H9 (cell line): ENCODE results near the gene HEYL. TPM values are rescaled to one million over a fixed set of nuclear protein-coding genes. Genes with fewer than 3 reads are reported as not detected.

ENCODE experiments used
- DNase-seq: peaks from one replicate; pipeline ENCODE4 v3.0.0-alpha.2; 2017
- H2AFZ ChIP-seq: one replicate; pipeline ENCODE4 v1.6.1; 2013; ENCODE audit warnings: mild to moderate bottlenecking, low read length, control low read depth, moderate library complexity
- H2AK5ac ChIP-seq: 2 replicates; pipeline ENCODE4 v1.6.1; 2013; ENCODE audit warnings: low read length, control low read depth, mixed read lengths; ENCODE audit not compliant: insufficient read length
- H2BK120ac ChIP-seq: one replicate; pipeline ENCODE4 v1.6.1; 2013; ENCODE audit warnings: low read depth, mild to moderate bottlenecking, low read length, control low read depth, inconsistent platforms; ENCODE audit not compliant: poor library complexity, severe bottlenecking
- H2BK12ac ChIP-seq: 2 replicates; pipeline ENCODE4 v1.6.1; 2013; ENCODE audit warnings: low read length, control low read depth, mixed read lengths, low read depth; ENCODE audit not compliant: insufficient read length
- H2BK15ac ChIP-seq: 2 replicates; pipeline ENCODE4 v1.6.1; 2013; ENCODE audit warnings: low read depth, low read length, control low read depth
- H2BK20ac ChIP-seq: one replicate; pipeline ENCODE4 v1.6.1; 2013; ENCODE audit warnings: low read depth, mild to moderate bottlenecking, low read length, control low read depth, inconsistent platforms; ENCODE audit not compliant: poor library complexity, severe bottlenecking
- H2BK5ac ChIP-seq: 2 replicates; pipeline ENCODE4 v1.6.1; 2013; ENCODE audit warnings: low read length, control low read depth, mixed read lengths; ENCODE audit not compliant: insufficient read length
- H3K14ac ChIP-seq: 2 replicates; pipeline ENCODE4 v1.6.1; 2013; ENCODE audit warnings: low read length, control low read depth; ENCODE audit not compliant: insufficient read depth
- H3K18ac ChIP-seq: 2 replicates; pipeline ENCODE4 v1.6.1; 2013; ENCODE audit warnings: low read depth, mild to moderate bottlenecking, mixed read lengths, low read length, control low read depth; ENCODE audit not compliant: insufficient read length
- H3K23ac ChIP-seq: 2 replicates; pipeline ENCODE4 v1.6.1; 2013; ENCODE audit warnings: low read length, control low read depth, mixed read lengths, low read depth; ENCODE audit not compliant: insufficient read length
- H3K23me2 ChIP-seq: 2 replicates; pipeline ENCODE4 v1.6.1; 2013; ENCODE audit warnings: low read depth, mild to moderate bottlenecking, mixed read lengths, low read length, control low read depth; ENCODE audit not compliant: insufficient read length, poor library complexity, severe bottlenecking
- H3K27ac ChIP-seq: 2 replicates; pipeline ENCODE4 v1.5.1; 2013; ENCODE audit warnings: low read length, control low read depth, mixed read lengths, low read depth; ENCODE audit not compliant: insufficient read length
- H3K27me3 ChIP-seq: 2 replicates; pipeline ENCODE4 v1.6.1; 2013; ENCODE audit warnings: low read length, control low read depth, inconsistent platforms; ENCODE audit not compliant: insufficient read depth
- H3K4ac ChIP-seq: 2 replicates; pipeline ENCODE4 v1.6.1; 2013; ENCODE audit warnings: low read depth, mild to moderate bottlenecking, control low read depth, inconsistent platforms, low read length, moderate library complexity
- H3K4me1 ChIP-seq: 2 replicates; pipeline ENCODE4 v1.6.1; 2013; ENCODE audit warnings: low read length, control low read depth, inconsistent platforms; ENCODE audit not compliant: insufficient read depth
- H3K4me2 ChIP-seq: 2 replicates; pipeline ENCODE4 v1.6.1; 2013; ENCODE audit warnings: low read length, control low read depth, mixed read lengths; ENCODE audit not compliant: insufficient read length, insufficient read depth
- H3K56ac ChIP-seq: 2 replicates; pipeline ENCODE4 v1.6.1; 2013; ENCODE audit warnings: low read depth, mild to moderate bottlenecking, mixed read lengths, low read length, control low read depth; ENCODE audit not compliant: insufficient read length
- H3K79me1 ChIP-seq: 2 replicates; pipeline ENCODE4 v1.6.1; 2013; ENCODE audit warnings: low read depth, mild to moderate bottlenecking, moderate library complexity, low read length, control low read depth, inconsistent platforms; ENCODE audit not compliant: insufficient read depth, poor library complexity, severe bottlenecking
- H3K79me2 ChIP-seq: 2 replicates; pipeline ENCODE4 v1.6.1; 2013; ENCODE audit warnings: low read length, control low read depth, inconsistent platforms; ENCODE audit not compliant: insufficient read depth
- H3K9ac ChIP-seq: 2 replicates; pipeline ENCODE4 v1.6.1; 2013; ENCODE audit warnings: low read length, control low read depth, mixed read lengths; ENCODE audit not compliant: insufficient read length; ENCODE audit errors: extremely low read depth
- H3K9me3 ChIP-seq: one replicate; pipeline ENCODE4 v1.6.1; 2013; ENCODE audit warnings: low read depth, low read length, inconsistent platforms; ENCODE audit not compliant: control insufficient read depth
- H3T11ph ChIP-seq: one replicate; pipeline ENCODE4 v1.6.1; 2013; ENCODE audit warnings: mild to moderate bottlenecking, low read length, control low read depth, inconsistent platforms
- H4K20me1 ChIP-seq: one replicate; pipeline ENCODE4 v1.6.1; 2013; ENCODE audit not compliant: control insufficient read depth, insufficient read length, insufficient read depth
- H4K5ac ChIP-seq: 2 replicates; pipeline ENCODE4 v1.6.1; 2013; ENCODE audit warnings: low read depth, mild to moderate bottlenecking, mixed read lengths, low read length, control low read depth; ENCODE audit not compliant: insufficient read length
- H4K8ac ChIP-seq: replicated peaks from 2 replicates; pipeline ENCODE4 v1.6.1; 2013; ENCODE audit warnings: low read length, control low read depth, mixed read lengths, low read depth; ENCODE audit not compliant: insufficient read length
- H4K91ac ChIP-seq: 2 replicates; pipeline ENCODE4 v1.6.1; 2013; ENCODE audit warnings: low read depth, mild to moderate bottlenecking, moderate library complexity, mixed read lengths, low read length, control low read depth; ENCODE audit not compliant: insufficient read length
- H3K27ac Mint-ChIP-seq, 3 experiments: 2 replicates in 2 of 3; 3 replicates in 1 of 3; pipeline ENCODE4 v1.8.0; 2020 to 2021; ENCODE audit warnings: mixed read lengths in 3 of 3, mild to moderate bottlenecking in 1 of 3, moderate library complexity in 1 of 3
- H3K27me3 Mint-ChIP-seq: 2 replicates; pipeline ENCODE4 v1.8.0; 2021; ENCODE audit warnings: low read depth, mild to moderate bottlenecking, moderate library complexity, mixed read lengths
- H3K36me3 Mint-ChIP-seq, 3 experiments: 2 replicates in 2 of 3; 3 replicates in 1 of 3; pipeline ENCODE4 v1.8.0; 2020 to 2021; ENCODE audit warnings: low read depth in 3 of 3, mixed read lengths in 3 of 3; ENCODE audit not compliant: insufficient read depth in 1 of 3
- H3K4me1 Mint-ChIP-seq, 2 experiments: 2 replicates each; pipeline ENCODE4 v1.8.0; 2020; ENCODE audit warnings: mixed read lengths in 2 of 2
- H3K4me3 Mint-ChIP-seq, 2 experiments: 2 replicates in 1 of 2; 3 replicates in 1 of 2; pipeline ENCODE4 v1.8.0; 2020 to 2021; ENCODE audit warnings: mild to moderate bottlenecking in 2 of 2, mixed read lengths in 2 of 2, moderate library complexity in 1 of 2
- H3K9me3 Mint-ChIP-seq, 2 experiments: 2 replicates in 1 of 2; 3 replicates in 1 of 2; pipeline ENCODE4 v1.8.0; 2020; ENCODE audit warnings: mild to moderate bottlenecking in 2 of 2, mixed read lengths in 2 of 2, moderate library complexity in 1 of 2
- WGBS: extraction: QIAGEN DNeasy Blood & Tissue Kit; methylation state at CpG from one replicate; pipeline ENCODE4 v1.1.7; 2013; ENCODE audit warnings: missing lambda C conversion rate, low lambda C conversion rate, mixed read lengths; ENCODE audit not compliant: insufficient read length; ENCODE audit errors: extremely low coverage; 5-methylcytosine and 5-hydroxymethylcytosine counted together
- total RNA-seq: library from RNA; stranded (reverse); gene quantifications from 2 replicates; pipeline ENCODE4 v1.2.1, GENCODE V29; 2021
- TF ChIP-seq, protein P1 (sequence below): fragments of 200-600 bp; sonication (generic); conservative IDR thresholded peaks from 3 replicates; pipeline ENCODE4 v1.8.0; 2021; ENCODE audit warnings: antibody characterized with exemption, mild to moderate bottlenecking

Gene HEYL
- total RNA-seq, 1 experiment from 2014 or later = 1.9 TPM

DNA sequence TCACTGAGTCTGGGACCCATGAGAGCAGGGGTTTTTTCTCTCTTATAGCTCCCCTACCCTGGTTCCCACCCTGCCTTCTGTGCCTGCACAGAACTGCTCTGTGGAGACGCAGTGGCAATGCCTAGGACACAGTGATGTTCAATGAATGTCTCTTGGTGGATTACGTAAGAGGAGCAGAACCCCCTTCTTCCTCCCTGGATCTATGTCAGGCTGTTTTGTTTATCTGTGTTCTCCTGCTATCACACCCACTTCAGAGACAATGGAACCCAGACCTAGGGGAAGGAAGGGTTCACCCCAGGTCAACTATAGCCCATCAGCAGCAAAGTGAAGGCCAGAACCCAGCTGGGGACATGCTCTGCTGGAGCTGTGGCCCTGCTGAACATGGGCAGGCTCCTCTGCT lies 49.8 kb upstream of the HEYL start:
- H3K27ac Mint-ChIP-seq = no peak overlapping the region
- H3K23ac ChIP-seq = no peak overlapping the region
- H3K9me3 Mint-ChIP-seq = peaks cover 0 to 2% of the 10 kb centered on the region in 2 experiments; a peak in 1 of 5 replicates
- WGBS = no CpG with 5 or more reads among the region's 2 CpGs
- no peak overlapping the region for H3K4ac ChIP-seq
- no peak overlapping the region for H3K18ac ChIP-seq
- no peak overlapping the region for H3T11ph ChIP-seq
- no peak overlapping the region for H3K56ac ChIP-seq
- no peak for DNase-seq
- no peak overlapping the region for H3K4me2 ChIP-seq
- H2AK5ac ChIP-seq = no peak overlapping the region
- no peak overlapping the region for H3K4me3 Mint-ChIP-seq
- H3K27me3 Mint-ChIP-seq = peaks cover 100% of the 10 kb centered on the region
- H3K27me3 ChIP-seq = peaks cover 87% of the 10 kb centered on the region
- peaks cover 0 to 9% of the 10 kb centered on the region in 2 experiments; a peak in 3 of 4 replicates for H3K4me1 Mint-ChIP-seq
- no peak overlapping the region for H4K8ac ChIP-seq
- no peaks in the 10 kb centered on the region for H3K9me3 ChIP-seq
- H2BK12ac ChIP-seq = no peak overlapping the region
- no peak overlapping the region for H3K14ac ChIP-seq
- H4K5ac ChIP-seq = no peak overlapping the region
- no peak overlapping the region for H2BK15ac ChIP-seq
- H3K27ac ChIP-seq = no peak overlapping the region
- H3K36me3 Mint-ChIP-seq = no peaks in the 10 kb centered on the region
- TF ChIP-seq, protein P1, sequence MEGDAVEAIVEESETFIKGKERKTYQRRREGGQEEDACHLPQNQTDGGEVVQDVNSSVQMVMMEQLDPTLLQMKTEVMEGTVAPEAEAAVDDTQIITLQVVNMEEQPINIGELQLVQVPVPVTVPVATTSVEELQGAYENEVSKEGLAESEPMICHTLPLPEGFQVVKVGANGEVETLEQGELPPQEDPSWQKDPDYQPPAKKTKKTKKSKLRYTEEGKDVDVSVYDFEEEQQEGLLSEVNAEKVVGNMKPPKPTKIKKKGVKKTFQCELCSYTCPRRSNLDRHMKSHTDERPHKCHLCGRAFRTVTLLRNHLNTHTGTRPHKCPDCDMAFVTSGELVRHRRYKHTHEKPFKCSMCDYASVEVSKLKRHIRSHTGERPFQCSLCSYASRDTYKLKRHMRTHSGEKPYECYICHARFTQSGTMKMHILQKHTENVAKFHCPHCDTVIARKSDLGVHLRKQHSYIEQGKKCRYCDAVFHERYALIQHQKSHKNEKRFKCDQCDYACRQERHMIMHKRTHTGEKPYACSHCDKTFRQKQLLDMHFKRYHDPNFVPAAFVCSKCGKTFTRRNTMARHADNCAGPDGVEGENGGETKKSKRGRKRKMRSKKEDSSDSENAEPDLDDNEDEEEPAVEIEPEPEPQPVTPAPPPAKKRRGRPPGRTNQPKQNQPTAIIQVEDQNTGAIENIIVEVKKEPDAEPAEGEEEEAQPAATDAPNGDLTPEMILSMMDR = no peak
- no peaks in the 10 kb centered on the region for H3K4me1 ChIP-seq
- H3K9ac ChIP-seq = no peak overlapping the region
- no peaks in the 10 kb centered on the region for H3K79me1 ChIP-seq
- no peak overlapping the region for H2AFZ ChIP-seq
- peaks cover 12% of the 10 kb centered on the region for H3K23me2 ChIP-seq
- no peaks in the 10 kb centered on the region for H3K79me2 ChIP-seq
- H4K20me1 ChIP-seq = no peaks in the 10 kb centered on the region
- no peak overlapping the region for H2BK20ac ChIP-seq
- no peak overlapping the region for H2BK120ac ChIP-seq
- H2BK5ac ChIP-seq = no peak overlapping the region
- H4K91ac ChIP-seq = no peak overlapping the region
